NCI-H748 (cell line): ENCODE measurements around the gene RPS19.
"Not testable (repeated sequence)": the region's sequence is repeated elsewhere in the genome, so short reads cannot be mapped to it uniquely, and the experiment has no call there.

Source experiments
- DNase-seq: peaks from one replicate; lab custom pipeline; 2025; ENCODE audit not compliant: unreplicated experiment; lab: John Stamatoyannopoulos, UW

The RPS19 gene

GRCh38 chr19:41859213-41859617, 840 bp upstream of the RPS19 start:
- DNase-seq: no peak

- peak; percentile 44 for DNase-seq
Measured at GRCh38 chr19:41860419-41861115, 512 bp downstream of the RPS19 start.

- no peak for DNase-seq
Measured at GRCh38 chr19:41861116-41861768, 1.2 kb downstream of the RPS19 start.

- DNase-seq: no peak
Measured at GRCh38 chr19:41861846-41862245, 1.8 kb downstream of the RPS19 start.

GRCh38 chr19:41862445-41862986, 2.5 kb downstream of the RPS19 start:
- no peak for DNase-seq

- no peak for DNase-seq
Measured at GRCh38 chr19:41863209-41863931, 3.3 kb downstream of the RPS19 start.

- no peak for DNase-seq
Measured at GRCh38 chr19:41864374-41864773, 4.3 kb downstream of the RPS19 start.

- no peak for DNase-seq
Measured at GRCh38 chr19:41866284-41866683, 6.2 kb downstream of the RPS19 start.

- DNase-seq: no peak
Measured at GRCh38 chr19:41868120-41868988, 8.3 kb downstream of the RPS19 start.

GRCh38 chr19:41868989-41869300, 8.9 kb downstream of the RPS19 start:
- DNase-seq: no peak

GRCh38 chr19:41869374-41869955, 9.4 kb downstream of the RPS19 start:
- DNase-seq: peak; percentile 50

GRCh38 chr19:41870401-41870873, 10.4 kb downstream of the RPS19 start:
- DNase-seq: no peak

- no peak for DNase-seq
Measured at GRCh38 chr19:41871573-41872383, 11.7 kb downstream of the RPS19 start.

GRCh38 chr19:41872384-41872774, 12.3 kb downstream of the RPS19 start:
- DNase-seq: no peak

- DNase-seq: peak; percentile 85
Measured at GRCh38 chr19:41872775-41873647, 13.0 kb downstream of the RPS19 start.

- not testable (repeated sequence) for DNase-seq
Measured at GRCh38 chr19:41875973-41876372, 15.9 kb downstream of the RPS19 start.

- no peak for DNase-seq
Measured at GRCh38 chr19:41876847-41877832, 17.1 kb downstream of the RPS19 start, which contains the start of gene CD79A. CD79A (plus strand) TSS chr19:41877279; CDS start chr19:41877305, 26 bp downstream.
